Measurements from ENCODE around the gene LYRM4.

LYRM4 gene

DNA sequence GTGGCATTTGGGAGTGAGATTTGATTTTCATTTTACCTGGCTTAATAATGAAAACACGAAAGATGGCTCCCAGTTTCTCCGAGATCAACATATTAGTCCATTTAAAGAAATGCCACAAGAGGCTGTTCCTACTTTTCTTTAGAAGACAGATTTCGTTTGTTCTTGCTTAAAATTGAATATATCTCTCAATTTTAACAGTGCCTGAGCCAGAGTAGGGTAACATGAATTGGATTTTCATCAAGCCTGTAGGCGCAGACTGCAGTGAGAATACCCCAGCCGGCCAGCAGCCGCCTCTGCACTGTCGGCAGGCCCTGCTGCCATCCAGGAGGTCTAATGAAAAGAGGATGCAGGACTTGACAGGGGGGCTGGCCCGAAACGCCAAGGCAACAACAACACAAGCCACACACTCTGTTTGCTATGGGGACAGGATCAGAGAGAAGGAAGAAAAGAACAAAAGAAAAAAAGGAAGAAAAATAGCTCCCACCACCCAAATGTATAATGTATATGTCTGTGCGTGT, 103.1 kb downstream of the LYRM4 start:
- no peak overlapping the region for H3K4me3 ChIP-seq (ENCODE audit: severe bottlenecking)
- no peaks in the 10 kb centered on the region for H3K9me3 ChIP-seq (ENCODE audit: severe bottlenecking)
- H3K36me3 ChIP-seq (ENCODE audit: low read depth): no peaks in the 10 kb centered on the region
- ATAC-seq (ENCODE audit: low read depth): no peak
- no peak for DNase-seq (ENCODE audit: low spot score)
- H3K27me3 ChIP-seq (ENCODE audit: insufficient read depth, poor library complexity, severe bottlenecking): no peaks in the 10 kb centered on the region
- H3K27ac ChIP-seq (ENCODE audit: poor library complexity, severe bottlenecking): no peak overlapping the region
- no peaks in the 10 kb centered on the region for H3K4me1 ChIP-seq (ENCODE audit: insufficient read depth, poor library complexity, severe bottlenecking)
- no peak for TF ChIP-seq CTCF (IDR thresholded peaks at IDR 0.05; ENCODE audit: poor library complexity, severe bottlenecking)

- Histone ChIP-seq H3K36me3 (ENCODE audit: low read depth) (no peaks in the 10 kb centered on the region), H3K27me3 (ENCODE audit: insufficient read depth, poor library complexity, severe bottlenecking) (no peaks in the 10 kb centered on the region), H3K4me1 (ENCODE audit: insufficient read depth, poor library complexity, severe bottlenecking) (peaks cover 9% of the 10 kb centered on the region), H3K9me3 (ENCODE audit: severe bottlenecking) (no peaks in the 10 kb centered on the region), H3K27ac (ENCODE audit: poor library complexity, severe bottlenecking) (no peak overlapping the region), H3K4me3 (ENCODE audit: severe bottlenecking) (no peak overlapping the region)
- no peak for ATAC-seq (ENCODE audit: low read depth)
- no peak for TF ChIP-seq CTCF (IDR thresholded peaks at IDR 0.05; ENCODE audit: poor library complexity, severe bottlenecking)
- DNase-seq (ENCODE audit: low spot score): no peak
Observed at GRCh38 chr6:5156627-5157026, 104.1 kb downstream of the LYRM4 start.

- Histone ChIP-seq H3K4me1 (ENCODE audit: insufficient read depth, poor library complexity, severe bottlenecking) (peaks cover 12% of the 10 kb centered on the region), H3K36me3 (ENCODE audit: low read depth) (no peaks in the 10 kb centered on the region), H3K27me3 (ENCODE audit: insufficient read depth, poor library complexity, severe bottlenecking) (no peaks in the 10 kb centered on the region), H3K9me3 (ENCODE audit: severe bottlenecking) (no peaks in the 10 kb centered on the region), H3K27ac (ENCODE audit: poor library complexity, severe bottlenecking) (no peak overlapping the region), H3K4me3 (ENCODE audit: severe bottlenecking) (no peak overlapping the region)
- ATAC-seq (ENCODE audit: low read depth) (no peak), DNase-seq (ENCODE audit: low spot score) (no peak)
- no peak for TF ChIP-seq CTCF (IDR thresholded peaks at IDR 0.05; ENCODE audit: poor library complexity, severe bottlenecking)
Observed at GRCh38 chr6:5155906-5156305, 104.8 kb downstream of the LYRM4 start.

GRCh38 chr6:5153186-5153585, 107.6 kb downstream of the LYRM4 start:
- Histone ChIP-seq H3K36me3 (ENCODE audit: low read depth) (no peaks in the 10 kb centered on the region), H3K27me3 (ENCODE audit: insufficient read depth, poor library complexity, severe bottlenecking) (no peaks in the 10 kb centered on the region), H3K9me3 (ENCODE audit: severe bottlenecking) (no peaks in the 10 kb centered on the region), H3K4me3 (ENCODE audit: severe bottlenecking) (no peak overlapping the region), H3K4me1 (ENCODE audit: insufficient read depth, poor library complexity, severe bottlenecking) (peaks cover 12% of the 10 kb centered on the region), H3K27ac (ENCODE audit: poor library complexity, severe bottlenecking) (no peak overlapping the region)
- DNase-seq (ENCODE audit: low spot score) (no peak), ATAC-seq (ENCODE audit: low read depth) (no peak)
- TF ChIP-seq CTCF (IDR thresholded peaks at IDR 0.05; ENCODE audit: poor library complexity, severe bottlenecking): no peak

DNA sequence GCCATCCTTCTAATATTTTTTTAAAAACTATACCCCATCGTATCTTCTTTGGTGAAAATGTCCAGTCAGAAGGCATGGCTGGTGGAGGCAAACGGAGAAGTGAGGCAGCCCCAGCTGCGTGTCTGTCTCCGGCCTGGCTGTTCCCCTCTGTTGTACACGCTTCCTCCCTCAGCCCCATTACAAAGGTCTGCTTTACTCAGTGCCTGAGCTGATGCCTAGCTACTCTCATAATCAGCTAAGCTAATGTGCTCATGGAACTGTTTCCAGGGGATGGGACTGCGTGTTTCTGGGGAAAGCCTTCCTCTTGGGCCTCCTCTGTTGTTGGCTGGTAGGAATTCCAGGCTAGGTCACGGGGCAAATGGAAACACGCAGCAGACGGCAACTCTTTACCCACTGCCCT, 108.3 kb downstream of the LYRM4 start:
- peak overlapping the region; percentile 4 for H3K27ac ChIP-seq (ENCODE audit: poor library complexity, severe bottlenecking)
- no peak overlapping the region for H3K4me3 ChIP-seq (ENCODE audit: severe bottlenecking)
- no peaks in the 10 kb centered on the region for H3K27me3 ChIP-seq (ENCODE audit: insufficient read depth, poor library complexity, severe bottlenecking)
- no peaks in the 10 kb centered on the region for H3K9me3 ChIP-seq (ENCODE audit: severe bottlenecking)
- TF ChIP-seq CTCF (IDR thresholded peaks at IDR 0.05; ENCODE audit: poor library complexity, severe bottlenecking): no peak
- H3K36me3 ChIP-seq (ENCODE audit: low read depth): no peaks in the 10 kb centered on the region
- peaks cover 12% of the 10 kb centered on the region for H3K4me1 ChIP-seq (ENCODE audit: insufficient read depth, poor library complexity, severe bottlenecking)
- DNase-seq (ENCODE audit: low spot score) (no peak), ATAC-seq (ENCODE audit: low read depth) (no peak)

Measured in RWPE2 (cell line).